HPDE6-E6E7 (cell line): Measurements from ENCODE around the gene ZMYND11.
A peak's percentile ranks its signal among the peaks of the same experiment; 100 is the strongest.

Experiments used
- DNase-seq: peaks from one replicate; pipeline ENCODE4 v3.0.0; 2011; ENCODE audit warnings: missing footprints; ENCODE audit errors: extremely low spot score

The ZMYND11 gene

DNA sequence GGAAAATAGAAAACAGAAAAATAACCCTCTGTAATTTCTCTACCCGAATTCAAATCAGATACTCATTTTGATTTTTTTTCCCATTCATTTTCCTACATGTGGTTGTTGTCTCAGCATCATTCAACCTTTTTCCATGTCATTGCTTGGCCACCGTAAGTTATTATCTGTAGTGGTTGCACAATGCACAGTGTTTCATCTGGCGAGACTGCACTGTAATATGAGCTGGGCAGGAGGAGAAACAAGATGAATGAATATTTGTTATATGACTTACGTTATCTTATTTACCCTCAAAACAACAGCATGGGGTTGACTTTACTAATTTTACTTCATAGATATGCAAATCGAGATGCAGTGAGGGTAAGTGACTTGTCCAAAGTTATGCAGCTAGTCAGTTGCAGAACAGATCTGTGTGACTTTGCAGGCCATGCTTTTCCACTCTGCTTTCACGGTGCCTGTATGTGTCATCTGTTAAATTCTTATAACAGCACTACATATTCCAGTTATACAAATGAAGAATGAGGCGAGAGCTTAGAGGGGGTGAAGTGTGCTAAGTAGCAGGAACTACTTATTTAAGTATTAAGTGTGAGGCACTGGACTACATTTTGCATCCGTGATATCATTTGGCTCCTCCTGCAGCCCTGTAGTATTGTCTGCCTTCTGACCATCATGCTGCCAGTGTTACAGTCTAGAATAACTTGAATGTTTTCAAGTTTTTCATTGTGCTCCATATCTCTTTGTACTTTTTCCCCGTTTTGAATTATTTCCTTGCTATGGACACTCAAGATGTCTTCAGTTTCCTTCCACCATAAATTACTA, 56.7 kb downstream of the ZMYND11 start:
- DNase-seq = no peak

DNA sequence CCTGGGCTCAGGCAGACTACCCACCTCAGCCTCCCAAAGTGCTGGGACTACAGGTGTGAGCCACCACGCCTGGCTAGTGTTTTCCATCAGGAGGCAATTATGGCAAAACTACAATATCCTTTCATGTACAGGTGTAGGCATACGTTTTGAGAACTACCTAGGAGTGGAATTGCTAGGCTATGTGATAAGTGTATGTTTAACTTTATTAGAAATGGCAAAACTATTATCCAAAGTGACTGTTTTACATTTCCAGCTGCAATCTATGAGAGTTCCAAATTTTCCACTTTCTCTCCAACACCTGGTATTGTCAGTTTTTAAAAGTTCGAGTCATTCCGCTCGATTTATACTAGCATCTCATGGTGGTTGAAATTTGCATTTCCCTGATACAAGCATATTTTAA, 59.0 kb downstream of the ZMYND11 start:
- no peak for DNase-seq

DNA sequence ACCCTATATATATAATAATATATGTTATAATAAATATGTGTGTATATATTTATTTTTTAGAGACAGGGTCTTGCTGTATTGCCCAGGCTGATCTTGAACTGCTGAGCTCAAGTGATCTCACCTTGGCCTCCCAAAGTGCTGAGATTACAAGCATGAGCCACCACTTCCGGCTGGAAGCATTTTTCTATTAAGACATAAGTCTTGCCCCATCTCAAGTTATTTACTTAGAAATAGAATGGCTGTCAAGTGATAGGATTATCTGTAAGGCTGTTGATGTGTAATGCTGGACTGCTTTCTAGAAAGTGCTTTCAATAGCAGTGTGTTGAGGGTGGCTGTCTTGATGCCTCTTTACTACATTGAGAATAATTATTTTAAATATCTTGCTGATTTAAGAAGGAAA, 65.2 kb downstream of the ZMYND11 start:
- no peak for DNase-seq

DNA sequence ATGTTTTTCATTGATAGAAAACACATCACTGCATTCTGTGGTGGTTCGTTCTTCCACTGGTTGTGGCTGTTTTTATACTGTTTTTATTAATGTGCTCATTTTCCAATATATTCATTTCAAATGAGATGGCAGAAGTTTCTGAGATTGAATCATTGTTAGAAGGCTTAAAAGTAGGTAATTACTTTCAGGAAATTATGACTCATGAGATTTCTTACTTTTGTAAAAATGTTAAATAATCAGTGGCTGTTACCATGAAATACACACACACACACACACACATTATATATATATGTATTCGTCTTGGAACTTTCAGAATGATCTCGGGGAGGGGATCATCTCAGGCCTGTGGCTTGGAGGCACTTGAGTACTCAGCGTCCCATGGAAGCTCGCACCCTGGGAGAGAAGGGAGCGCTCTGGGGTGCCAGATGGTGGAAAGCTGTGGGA, 66.1 kb downstream of the ZMYND11 start:
- no peak for DNase-seq

DNA sequence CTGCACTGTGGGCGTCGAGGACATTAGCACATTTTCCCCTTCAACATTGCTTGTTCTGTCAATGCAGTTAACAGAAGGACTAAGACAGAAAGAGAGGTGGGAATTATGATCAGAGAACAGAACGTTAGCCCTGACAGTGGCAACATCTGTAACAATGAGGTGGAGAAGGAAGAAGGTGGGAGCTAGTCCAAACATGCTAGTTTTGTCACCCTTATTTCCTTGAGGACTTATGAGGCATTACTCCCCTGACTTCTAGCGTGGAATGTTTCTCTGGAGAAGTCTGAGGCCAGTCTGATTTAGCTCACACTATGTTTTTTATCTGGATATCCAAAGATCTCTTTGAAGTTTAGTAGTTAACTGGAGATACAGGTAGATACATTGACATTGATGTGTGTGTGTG, 73.4 kb downstream of the ZMYND11 start:
- DNase-seq = no peak

DNA sequence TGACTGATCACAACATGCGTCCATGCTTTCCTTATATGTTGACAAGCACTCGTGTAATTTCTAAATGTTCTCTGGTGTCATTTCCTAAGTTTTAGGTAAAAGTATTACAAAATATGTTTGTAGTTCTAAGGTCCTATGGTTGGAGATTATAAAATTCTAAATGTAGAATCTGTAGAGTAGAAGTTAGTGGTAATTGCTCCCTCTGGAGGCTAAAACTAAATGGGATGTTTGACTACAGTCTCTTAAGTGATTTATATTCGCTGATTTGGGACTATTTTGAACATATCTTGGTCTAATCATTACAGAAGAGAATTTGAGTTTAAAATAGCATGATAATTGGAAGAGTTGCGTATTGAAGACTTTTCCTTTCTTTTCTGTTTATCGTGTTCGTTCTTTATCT, 74.1 kb downstream of the ZMYND11 start:
- DNase-seq = no peak

DNA sequence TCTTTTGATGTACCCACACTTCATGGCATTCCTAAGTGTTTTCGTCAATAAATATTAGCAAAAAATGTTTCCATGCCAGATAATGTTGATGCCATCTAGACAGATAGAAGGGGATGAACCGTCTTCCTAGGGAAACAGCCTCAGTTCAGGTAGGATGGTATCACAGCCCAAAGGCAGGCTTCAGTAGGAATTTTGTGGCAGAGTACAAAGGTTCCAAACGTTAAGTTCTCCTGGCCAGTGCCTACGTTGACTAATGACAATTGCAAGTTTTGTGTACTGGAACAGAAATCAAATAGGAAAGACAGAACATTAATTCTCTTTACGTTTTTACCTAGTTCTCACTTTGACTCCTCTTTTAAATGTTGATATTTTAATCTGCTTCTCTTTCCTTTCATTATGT, 75.0 kb downstream of the ZMYND11 start:
- no peak for DNase-seq

DNA sequence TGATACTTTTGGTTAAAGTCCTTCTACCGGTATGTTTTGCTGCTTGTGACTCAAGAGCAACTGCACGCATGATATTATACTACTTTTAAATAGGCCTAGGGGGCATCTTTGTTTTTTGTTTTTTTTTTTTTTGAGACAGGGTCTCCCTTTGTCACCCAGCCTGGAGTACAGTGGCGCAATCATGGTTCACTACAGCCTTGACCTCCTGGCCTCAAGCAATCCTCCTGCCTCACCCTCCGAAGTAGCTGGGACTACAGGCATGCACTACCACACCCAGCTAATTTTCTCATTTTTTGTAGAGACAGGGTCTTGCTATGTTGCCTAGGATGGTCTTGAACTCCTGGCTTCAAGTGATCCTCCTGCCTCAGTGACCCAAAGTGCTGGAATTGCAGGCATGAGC, 80.2 kb downstream of the ZMYND11 start:
- no peak for DNase-seq

DNA sequence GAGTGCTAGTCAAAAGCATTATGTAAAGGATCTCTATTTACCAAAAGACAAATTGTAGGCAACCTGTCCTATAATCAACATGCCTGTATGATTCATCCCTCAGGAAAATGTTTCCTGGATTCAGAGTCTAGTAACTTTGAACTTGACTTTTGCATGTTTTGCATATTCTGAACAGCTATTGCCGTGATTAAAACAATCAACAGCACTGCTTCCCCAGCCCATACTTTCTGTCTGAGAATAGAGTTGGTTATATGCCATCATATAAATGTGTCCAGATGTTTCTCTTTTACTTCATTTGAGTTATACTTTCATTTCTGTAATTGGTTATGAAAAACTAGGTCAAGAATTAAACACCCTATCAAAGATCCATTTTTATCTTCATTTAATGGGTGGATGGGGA, 83.5 kb downstream of the ZMYND11 start:
- no peak for DNase-seq

DNA sequence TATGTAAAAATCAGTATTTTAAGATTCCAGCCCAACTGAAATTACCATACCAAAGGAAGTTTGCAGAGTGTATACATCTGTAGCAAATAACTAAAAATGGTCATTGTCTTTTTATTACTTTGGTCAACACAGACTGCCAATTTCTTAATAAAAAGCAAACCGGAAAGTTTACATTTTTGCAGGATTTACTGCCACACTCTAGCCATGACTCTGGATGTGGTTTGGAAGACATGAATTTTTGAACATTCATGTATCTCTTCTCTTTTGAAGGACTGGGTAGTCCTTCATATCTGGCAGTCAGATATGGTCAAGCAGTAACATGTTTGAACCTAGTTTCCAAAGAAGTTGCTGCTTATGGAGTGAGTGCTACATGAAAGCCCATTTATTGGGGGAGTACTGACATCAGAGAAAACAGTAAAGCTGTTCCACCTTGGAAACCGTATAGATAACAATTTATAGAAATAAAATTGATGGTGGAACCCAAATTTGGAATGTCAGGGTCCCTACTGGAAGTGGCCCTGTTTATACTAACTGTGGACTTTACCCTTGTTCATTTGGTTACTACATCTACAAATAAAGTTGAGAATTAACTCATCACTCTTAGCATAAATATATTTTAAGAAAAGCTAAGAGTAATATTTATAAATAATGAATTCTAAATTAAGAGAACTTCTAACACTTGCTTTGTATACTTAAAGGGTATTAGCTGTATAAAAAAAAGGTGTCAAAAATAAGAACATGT, 84.6 kb downstream of the ZMYND11 start:
- DNase-seq = no peak

DNA sequence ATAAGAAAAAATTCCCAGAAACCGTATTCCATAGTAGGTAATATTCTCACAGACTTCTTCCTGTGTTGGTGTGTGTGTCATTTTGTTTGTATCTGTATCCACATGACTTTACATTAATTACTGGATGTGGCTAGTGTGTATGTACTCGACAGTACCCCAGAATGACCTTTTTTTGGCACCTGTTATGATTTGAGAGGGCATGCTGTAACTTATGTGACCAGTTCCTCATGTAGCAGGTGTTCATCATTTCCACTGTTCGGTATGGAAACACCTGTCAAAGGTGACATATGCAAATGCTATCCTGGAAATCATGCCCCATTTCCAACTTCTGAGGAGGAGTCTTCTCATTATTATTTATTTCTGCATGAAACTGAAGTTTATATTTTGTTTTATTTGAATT, 89.3 kb downstream of the ZMYND11 start:
- DNase-seq = no peak

DNA sequence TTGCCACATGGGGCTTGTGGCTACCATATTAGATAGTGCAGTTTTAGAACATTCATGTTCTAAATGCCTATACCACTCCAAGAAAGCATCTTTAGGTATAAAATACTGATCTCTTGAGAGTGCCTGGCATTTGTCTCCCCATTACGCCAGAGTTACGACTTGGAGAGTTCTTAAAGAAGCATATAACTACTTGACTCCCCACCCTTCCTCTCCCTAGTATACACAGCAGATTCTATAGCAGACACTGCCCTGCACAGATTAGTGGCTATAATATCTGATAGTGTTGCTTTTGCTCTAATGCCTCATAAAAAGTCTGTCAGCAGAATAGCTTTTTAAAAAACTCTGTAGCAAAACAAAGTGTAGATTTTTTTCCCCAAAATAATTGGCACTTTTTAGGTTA, 90.8 kb downstream of the ZMYND11 start:
- no peak for DNase-seq

DNA sequence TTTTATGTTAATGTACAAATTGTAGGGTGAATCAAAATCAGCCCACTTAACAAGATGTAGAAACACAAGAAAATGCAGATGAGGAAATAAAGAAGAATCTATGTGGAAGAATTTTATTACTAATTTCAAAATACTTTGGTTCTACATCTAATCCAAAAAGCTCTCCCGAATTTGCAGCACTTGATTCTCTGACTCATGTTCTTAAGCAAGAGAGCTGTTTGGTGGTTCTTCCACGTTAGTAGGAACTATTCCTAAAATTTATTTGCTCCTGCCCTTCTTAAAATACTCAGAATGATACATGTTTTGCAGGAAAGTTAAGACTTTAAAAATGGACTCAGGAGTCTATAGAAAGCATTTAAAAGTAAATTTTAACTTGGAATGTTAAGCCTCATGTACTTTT, 91.8 kb downstream of the ZMYND11 start:
- no peak for DNase-seq

DNA sequence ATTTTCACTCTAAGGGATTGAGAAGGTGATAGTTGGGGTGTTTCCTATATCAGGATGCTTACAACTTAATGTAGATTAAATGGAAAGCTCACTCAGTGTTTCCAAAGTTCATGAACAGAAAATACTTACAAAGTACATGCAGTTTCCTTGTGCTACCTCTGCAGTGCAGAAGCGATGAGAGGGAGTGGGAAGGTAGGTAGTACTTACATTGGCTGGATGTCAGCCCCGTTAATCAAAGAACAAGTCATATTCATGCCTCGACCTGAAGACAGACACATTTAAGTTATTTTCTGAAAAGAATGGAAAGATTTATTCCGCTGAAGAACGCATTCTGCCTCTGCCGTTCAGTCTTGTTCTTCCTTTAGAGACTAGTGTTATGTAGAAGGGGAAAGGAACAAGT, 93.1 kb downstream of the ZMYND11 start:
- no peak for DNase-seq

DNA sequence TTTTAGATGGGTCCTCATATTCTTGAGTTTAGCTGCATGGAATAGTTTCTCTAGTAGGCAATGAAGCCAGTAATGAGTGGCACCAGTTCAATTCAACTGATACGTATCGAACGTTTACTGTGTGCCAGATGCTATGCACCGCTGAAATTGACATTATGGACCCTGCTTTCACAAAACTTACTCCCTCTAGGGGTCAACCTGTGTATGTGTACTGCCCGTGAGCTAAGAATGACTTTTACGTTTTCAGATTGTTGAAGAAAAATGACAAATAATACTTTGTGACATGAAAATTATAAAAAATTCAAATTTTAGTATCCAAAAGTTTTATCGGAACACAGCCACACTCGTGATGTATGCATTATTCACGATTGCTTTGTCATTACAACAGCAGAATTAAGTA, 95.5 kb downstream of the ZMYND11 start:
- no peak for DNase-seq

DNA sequence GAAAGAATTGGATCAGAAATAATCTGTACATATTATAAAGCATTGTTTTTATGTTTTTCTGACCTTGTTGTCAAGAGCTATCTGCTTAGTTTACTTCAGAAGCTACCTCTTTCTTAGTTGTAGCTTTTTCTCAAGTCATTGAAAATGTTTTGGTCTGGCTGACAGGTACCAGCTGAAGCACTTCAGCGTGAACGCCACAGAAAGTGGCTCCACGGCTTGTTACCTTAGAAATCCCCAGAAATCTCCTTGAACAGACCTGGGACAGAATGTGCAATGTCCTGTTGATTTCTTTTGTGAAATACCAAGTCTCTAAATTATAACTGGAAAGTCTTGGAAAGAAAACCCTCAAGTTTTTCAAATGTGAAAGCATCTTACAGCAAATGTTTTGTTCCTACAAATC, 96.8 kb downstream of the ZMYND11 start:
- no peak for DNase-seq

DNA sequence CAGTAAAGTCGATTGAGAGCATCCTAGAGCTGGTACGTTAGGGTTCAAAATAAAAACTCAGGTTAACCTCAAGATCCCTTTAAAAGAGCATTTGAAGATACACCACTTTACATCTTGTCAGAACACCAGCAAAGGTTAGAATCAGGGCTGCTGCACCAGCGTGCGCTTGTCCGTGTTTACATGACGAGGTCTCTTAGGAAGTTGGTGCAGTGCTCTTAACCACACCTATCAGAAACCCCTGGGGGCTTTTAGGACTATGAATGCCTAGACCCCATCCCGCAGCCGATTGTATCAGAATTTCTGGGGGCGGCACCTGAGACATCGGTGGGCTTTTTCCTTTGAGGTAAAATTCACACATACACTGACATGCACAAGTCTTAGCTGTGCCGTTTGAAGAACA, 97.6 kb downstream of the ZMYND11 start:
- DNase-seq = no peak

DNA sequence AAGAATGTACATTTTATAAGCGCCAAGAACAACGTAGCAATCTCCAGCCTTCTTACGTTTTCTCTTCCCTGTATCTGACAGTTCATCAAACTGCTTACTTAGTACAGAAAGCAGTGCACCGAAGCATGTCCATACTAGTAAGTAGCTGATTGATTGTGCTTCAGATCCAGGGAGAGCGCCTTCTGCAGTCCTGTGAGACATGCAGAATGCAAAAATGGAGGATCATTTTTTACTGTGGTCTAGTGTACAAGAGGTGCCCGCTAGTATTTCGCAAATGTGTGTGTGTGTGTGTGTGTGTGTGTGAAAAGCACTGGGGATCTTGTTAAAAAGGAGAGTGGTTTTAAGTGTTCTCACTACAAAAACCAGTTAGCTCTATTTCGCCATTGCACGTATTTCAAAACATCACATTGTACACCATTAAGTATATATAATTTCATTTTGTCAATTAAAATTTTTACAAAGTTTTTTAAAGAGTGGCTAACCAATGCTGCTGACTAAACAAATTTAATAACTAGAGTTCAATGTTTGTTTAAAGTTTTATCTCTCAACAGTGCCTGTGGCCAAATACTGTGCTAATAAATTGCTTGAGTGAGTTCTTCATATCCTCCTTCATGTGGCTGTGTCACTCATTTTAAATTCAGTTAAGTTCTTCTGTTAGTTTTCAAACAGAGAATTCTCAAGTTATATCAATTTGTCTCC, 99.6 kb downstream of the ZMYND11 start:
- no peak for DNase-seq

DNA sequence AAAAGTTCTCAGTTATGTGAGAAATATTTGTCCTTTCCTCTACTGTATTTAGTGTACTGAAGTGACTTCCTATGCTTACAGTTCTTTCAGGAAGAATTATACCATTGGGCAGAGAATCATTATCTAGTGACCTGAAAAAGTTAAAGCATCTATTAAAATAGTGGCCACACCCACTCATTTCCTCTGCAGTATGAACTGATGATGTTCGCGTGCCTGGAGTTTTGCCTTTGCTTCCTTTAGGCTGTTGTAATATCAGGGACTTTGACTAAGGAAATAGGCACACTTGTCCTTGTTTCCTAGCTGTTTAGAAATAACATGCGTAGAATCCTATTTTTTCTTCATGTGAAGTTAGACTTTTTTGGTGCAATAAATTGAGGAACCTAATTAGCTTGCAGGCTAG, 100.7 kb downstream of the ZMYND11 start:
- DNase-seq = no peak

DNA sequence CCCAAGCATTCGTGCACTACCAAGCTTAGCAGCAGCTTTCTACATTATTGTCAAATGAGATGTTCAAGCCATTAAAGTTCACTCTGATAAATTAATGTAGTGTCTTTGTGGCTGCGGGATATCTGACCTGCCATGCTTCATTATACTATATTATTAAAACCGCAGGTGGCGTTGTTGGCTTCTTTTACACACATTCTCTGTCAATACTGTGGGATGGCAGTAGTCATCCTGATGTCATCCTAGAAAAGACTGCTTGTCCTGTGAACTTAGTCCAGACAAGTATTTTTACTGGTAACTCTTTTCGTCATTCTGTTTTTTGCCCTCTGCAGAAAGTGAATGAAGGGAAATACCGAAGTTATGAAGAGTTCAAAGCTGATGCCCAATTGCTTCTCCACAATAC, 103.9 kb downstream of the ZMYND11 start:
- peak; percentile 51 for DNase-seq

DNA sequence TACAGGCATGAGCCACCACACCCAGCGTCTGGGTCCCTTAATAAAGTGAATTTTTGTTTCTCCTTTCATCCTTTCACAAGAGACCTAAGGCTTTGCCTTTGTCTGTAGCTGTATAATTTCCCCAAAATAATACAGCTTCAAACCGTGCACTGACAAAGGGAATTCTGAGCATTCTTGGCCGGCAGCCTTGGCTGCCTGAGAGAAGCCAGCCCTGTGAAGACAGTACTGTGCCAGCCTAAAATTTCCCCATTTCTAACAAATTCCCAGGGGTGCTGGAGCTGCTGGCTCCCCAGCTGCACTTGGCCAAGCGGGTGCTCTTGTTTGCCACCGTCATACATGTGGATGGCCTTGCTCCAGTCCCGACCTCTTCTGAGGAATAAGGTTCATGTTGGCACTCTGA, 106.2 kb downstream of the ZMYND11 start:
- no peak for DNase-seq

DNA sequence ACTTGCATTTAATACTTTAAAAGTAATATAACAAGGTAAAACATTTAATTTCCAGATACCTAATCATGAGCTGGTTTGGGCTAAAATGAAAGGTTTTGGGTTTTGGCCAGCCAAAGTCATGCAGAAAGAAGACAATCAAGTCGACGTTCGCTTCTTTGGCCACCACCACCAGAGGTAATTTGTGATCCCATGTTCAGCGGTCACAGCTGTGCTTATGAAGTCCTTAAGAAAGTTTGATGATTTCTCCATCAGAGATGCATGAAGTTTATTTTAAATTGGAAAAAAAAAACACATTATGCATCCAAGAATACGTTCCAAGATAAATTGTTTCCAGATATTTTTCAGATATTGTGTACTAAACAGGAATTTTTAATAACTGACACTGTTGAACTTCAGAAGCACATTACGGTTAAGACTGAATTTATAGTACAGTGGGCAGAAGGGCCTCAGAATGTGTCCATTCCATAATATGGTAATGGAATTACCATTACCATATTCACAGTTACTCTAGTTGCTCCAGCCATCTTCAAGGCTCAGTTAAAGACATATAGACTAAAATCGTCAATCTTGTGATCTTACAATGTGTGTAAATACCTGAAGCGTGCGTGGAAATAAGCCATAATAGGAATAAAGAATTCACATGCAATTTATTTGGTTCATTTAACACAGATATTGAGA, 106.8 kb downstream of the ZMYND11 start:
- DNase-seq = no peak
